Glutamatergic neuron (in vitro differentiated cells): ENCODE measurements around the gene TANGO2. TPM values are rescaled to one million over a fixed set of nuclear protein-coding genes. Genes with fewer than 3 reads are reported as not detected.

Source experiments
- DNase-seq: peaks from one replicate; pipeline ENCODE4 v3.0.0; 2022
- H3K27ac Mint-ChIP-seq: one replicate; pipeline ENCODE4 v1.8.0; 2020; ENCODE audit warnings: mild to moderate bottlenecking, mixed read lengths, inconsistent platforms; ENCODE audit not compliant: unreplicated experiment
- H3K27me3 Mint-ChIP-seq: one replicate; pipeline ENCODE4 v1.8.0; 2020; ENCODE audit warnings: mild to moderate bottlenecking, moderate library complexity, mixed read lengths, inconsistent platforms; ENCODE audit not compliant: unreplicated experiment
- H3K36me3 Mint-ChIP-seq: one replicate; pipeline ENCODE4 v1.8.0; 2020; ENCODE audit warnings: mild to moderate bottlenecking, mixed read lengths, inconsistent platforms; ENCODE audit not compliant: unreplicated experiment
- H3K4me1 Mint-ChIP-seq: one replicate; pipeline ENCODE4 v1.8.0; 2020; ENCODE audit warnings: mild to moderate bottlenecking, low read depth, mixed read lengths, inconsistent platforms; ENCODE audit not compliant: unreplicated experiment
- H3K4me3 Mint-ChIP-seq: one replicate; pipeline ENCODE4 v1.8.0; 2020; ENCODE audit warnings: mild to moderate bottlenecking, mixed read lengths, inconsistent platforms; ENCODE audit not compliant: unreplicated experiment
- H3K9me3 Mint-ChIP-seq: one replicate; pipeline ENCODE4 v1.8.0; 2020; ENCODE audit warnings: mild to moderate bottlenecking, moderate library complexity, mixed read lengths, inconsistent platforms; ENCODE audit not compliant: unreplicated experiment
- total RNA-seq: library from RNA; stranded (reverse); fragmentation: NEBNext Ultra II Directional; extraction: Animal tissue kit (Norgen Biotek cat#: 25700); gene quantifications from one replicate; pipeline ENCODE4 v1.2.1, GENCODE V29; 2021; ENCODE audit not compliant: unreplicated experiment
- TF ChIP-seq, protein P1 (sequence below): fragments of 200-600 bp; sonication (generic); IDR thresholded peaks from one replicate; pipeline ENCODE4 v1.5.0; 2021; ENCODE audit not compliant: partially characterized antibody, unreplicated experiment

Gene TANGO2
- total RNA-seq, 1 donor from 2014 or later: 31.8 TPM

DNA sequence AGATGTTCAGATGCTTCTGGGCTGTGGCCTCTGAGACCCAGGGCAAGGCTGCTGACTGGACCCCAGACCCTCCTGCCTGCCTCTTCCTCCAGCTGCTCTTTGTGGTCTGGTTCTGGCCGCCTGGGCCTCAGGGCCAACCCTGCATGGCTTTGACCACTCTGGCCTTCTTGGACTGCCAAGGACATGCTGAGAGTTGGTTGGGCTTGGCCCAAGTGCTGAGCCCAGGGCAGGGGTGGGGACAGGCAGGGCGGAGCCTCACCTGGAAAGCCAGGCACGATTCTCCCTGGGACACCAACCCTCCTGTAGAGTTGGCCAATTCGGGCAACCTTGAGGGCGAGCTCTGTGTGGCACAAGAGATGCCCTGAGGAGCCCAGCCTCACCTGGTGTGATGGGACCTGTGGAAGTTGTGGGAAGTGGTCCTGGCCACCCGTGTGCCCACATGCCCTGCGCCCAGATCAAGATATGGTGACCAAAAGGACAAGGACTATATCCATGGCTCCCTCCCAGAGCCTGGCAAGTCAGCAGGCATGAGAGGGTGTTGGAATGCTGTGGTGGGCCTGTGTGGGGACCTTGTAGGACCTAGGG lies 11.6 kb downstream of the TANGO2 start:
- TF ChIP-seq, protein P1, sequence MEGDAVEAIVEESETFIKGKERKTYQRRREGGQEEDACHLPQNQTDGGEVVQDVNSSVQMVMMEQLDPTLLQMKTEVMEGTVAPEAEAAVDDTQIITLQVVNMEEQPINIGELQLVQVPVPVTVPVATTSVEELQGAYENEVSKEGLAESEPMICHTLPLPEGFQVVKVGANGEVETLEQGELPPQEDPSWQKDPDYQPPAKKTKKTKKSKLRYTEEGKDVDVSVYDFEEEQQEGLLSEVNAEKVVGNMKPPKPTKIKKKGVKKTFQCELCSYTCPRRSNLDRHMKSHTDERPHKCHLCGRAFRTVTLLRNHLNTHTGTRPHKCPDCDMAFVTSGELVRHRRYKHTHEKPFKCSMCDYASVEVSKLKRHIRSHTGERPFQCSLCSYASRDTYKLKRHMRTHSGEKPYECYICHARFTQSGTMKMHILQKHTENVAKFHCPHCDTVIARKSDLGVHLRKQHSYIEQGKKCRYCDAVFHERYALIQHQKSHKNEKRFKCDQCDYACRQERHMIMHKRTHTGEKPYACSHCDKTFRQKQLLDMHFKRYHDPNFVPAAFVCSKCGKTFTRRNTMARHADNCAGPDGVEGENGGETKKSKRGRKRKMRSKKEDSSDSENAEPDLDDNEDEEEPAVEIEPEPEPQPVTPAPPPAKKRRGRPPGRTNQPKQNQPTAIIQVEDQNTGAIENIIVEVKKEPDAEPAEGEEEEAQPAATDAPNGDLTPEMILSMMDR: no peak
- Mint-ChIP-seq H3K27me3 (no peaks in the 10 kb centered on the region), H3K36me3 (no peaks in the 10 kb centered on the region), H3K27ac (no peak overlapping the region), H3K4me1 (peaks cover 9% of the 10 kb centered on the region), H3K9me3 (peaks cover 5% of the 10 kb centered on the region), H3K4me3 (no peak overlapping the region)
- DNase-seq: no peak

DNA sequence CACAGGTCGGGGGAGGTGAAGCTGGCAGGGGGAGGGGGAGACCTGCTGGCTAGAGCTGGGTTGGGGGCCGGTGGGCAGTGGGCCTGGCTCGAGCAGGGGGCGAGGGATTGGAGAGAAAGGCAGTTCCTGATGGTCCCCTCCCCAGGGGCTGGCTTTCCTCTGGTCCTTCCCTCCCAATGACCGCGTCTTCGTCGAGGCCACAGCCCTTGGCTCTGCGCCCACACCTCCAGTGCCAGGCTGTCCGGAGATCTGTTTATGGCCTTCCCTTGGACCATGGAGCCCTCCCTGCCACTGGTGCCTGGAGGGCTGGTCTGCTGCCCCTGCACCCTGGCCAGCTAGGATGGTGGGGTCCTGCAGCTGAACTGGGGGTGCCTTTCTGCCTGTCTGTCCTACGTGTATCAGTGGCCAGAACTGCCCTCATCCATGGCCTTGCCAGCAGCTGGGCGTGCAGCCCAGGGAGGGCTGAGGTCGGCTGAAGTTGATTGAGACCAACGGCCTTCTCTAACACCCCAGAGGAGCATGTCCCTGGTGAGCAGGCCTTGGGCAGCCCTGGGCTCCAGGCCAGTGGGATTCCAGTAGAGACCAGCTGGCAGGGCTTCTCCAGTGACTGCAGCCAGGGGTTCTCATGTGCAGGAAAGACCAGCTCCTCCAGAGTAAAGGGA lies 12.3 kb downstream of the TANGO2 start:
- Mint-ChIP-seq H3K27me3 (no peaks in the 10 kb centered on the region), H3K27ac (no peak overlapping the region), H3K36me3 (no peaks in the 10 kb centered on the region), H3K4me3 (no peak overlapping the region), H3K9me3 (peaks cover 5% of the 10 kb centered on the region), H3K4me1 (peaks cover 9% of the 10 kb centered on the region)
- TF ChIP-seq, protein P1: no peak
- DNase-seq: no peak

DNA sequence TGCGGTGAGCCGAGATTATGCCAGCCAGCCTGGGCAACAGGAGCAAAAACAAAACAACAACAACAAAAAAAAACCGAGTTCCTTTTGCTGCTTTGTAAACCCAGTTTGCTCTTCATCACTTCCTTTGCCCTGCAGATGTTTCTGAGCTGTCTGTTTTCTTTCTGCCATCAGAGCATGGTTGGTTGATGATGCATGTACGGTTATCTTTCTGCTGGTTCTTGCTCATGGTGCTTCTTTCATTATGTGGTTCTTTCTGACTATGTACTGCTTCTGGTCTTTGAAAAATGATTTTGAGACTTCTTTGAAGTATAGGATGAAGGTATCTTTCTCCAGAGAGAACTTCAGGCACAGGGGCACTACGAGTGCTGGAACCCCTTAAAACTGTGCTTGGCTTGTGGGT lies 13.2 kb downstream of the TANGO2 start:
- H3K27ac Mint-ChIP-seq: no peak overlapping the region
- H3K27me3 Mint-ChIP-seq: no peaks in the 10 kb centered on the region
- DNase-seq: no peak
- TF ChIP-seq, protein P1: no peak
- H3K9me3 Mint-ChIP-seq: peaks cover 4% of the 10 kb centered on the region
- H3K4me3 Mint-ChIP-seq: no peak overlapping the region
- H3K4me1 Mint-ChIP-seq: peaks cover 7% of the 10 kb centered on the region
- no peaks in the 10 kb centered on the region for H3K36me3 Mint-ChIP-seq

DNA sequence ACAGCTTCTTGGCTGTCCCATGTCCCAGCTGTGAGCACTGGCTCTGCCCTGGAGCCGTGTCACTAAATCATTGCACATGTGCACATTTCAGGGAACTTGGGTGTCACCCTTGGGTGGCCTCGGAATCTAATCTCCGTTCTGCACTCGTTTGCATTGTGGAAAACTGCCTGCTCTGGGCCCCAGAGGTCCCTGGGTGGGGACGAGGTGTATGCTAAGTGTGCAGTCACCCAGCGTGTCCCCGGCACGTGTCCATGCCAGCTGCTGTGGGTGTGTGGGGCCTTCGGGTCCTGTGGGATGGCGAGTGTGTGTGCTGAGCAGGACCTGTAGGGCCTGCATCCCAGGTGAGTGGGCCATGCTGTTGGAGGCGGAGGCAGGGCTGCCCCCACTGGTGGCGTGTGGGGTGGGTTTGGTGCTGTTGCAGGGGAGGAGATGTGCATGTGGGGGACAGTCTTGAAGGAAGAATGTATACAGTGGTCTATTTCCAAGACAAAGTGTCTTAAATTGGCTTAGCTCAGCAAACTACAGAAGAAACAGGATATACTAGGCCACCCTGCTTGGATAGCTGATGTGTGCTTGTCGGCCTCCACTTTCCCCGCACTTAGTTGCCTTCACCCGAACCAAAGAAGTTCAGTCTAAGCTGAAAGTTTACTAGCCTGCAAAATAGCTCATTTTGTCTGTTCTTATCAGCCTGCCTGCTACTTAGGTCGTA lies 14.6 kb downstream of the TANGO2 start:
- TF ChIP-seq, protein P1: no peak
- no peaks in the 10 kb centered on the region for H3K36me3 Mint-ChIP-seq
- no peak overlapping the region for H3K27ac Mint-ChIP-seq
- no peak for DNase-seq
- no peaks in the 10 kb centered on the region for H3K27me3 Mint-ChIP-seq
- peaks cover 5% of the 10 kb centered on the region for H3K9me3 Mint-ChIP-seq
- H3K4me3 Mint-ChIP-seq: no peak overlapping the region
- peaks cover 4% of the 10 kb centered on the region for H3K4me1 Mint-ChIP-seq

DNA sequence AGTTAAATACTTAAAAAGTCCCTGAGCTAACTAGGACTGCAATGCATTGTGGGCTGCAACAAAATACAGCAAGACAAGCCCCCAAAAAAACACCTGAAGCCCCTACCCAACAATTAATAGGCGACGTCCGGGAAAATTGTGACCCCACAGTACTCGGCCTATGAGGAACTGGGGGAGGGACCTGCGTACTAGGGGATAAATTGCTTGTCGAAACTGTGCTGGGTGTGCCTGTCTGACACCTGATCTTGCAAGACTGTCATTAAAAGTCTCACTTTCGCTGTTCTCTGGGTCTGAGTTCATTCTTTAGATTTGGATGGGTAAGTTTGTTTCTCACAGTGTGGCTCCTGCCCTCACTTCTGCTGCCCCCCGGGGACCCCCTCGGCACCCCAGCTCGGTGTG lies 15.2 kb downstream of the TANGO2 start:
- H3K36me3 Mint-ChIP-seq: no peaks in the 10 kb centered on the region
- TF ChIP-seq, protein P1: no peak
- H3K4me1 Mint-ChIP-seq: peaks cover 4% of the 10 kb centered on the region
- no peak overlapping the region for H3K4me3 Mint-ChIP-seq
- no peaks in the 10 kb centered on the region for H3K27me3 Mint-ChIP-seq
- peaks cover 5% of the 10 kb centered on the region for H3K9me3 Mint-ChIP-seq
- H3K27ac Mint-ChIP-seq: no peak overlapping the region
- DNase-seq: no peak
